ENCODE measurements around the gene JARID2.

The JARID2 gene

GRCh38 chr6:15340775-15341174, 94.9 kb downstream of the JARID2 start:
- Histone ChIP-seq H3K4me1 (ENCODE audit: control insufficient read depth in 1 of 2, insufficient read depth in 2 of 2, low read length in 2 of 2) (peaks cover 23 to 24% of the 10 kb centered on the region in 2 donors), H3K4me3 (ENCODE audit: low read depth in 1 of 2, low read length in 2 of 2) (peak overlapping the region in 1 of 2 donors; percentile 1), H3K9me3 (ENCODE audit: control insufficient read depth in 1 of 2, low read length in 2 of 2) (no peaks in the 10 kb centered on the region), H3K9ac (ENCODE audit: low read depth in 1 of 2, low read length in 2 of 2) (no peak overlapping the region), H3K27me3 (ENCODE audit: control insufficient read depth in 1 of 2, insufficient read depth in 2 of 2, low read length in 2 of 2) (no peaks in the 10 kb centered on the region), H3K27ac (ENCODE audit: low read depth, low read length) (no peak overlapping the region), H3K36me3 (ENCODE audit: control insufficient read depth in 1 of 2, insufficient read depth in 2 of 2, low read length in 2 of 2) (no peaks in the 10 kb centered on the region)

- Histone ChIP-seq H3K9ac (ENCODE audit: low read depth in 1 of 2, low read length in 2 of 2) (no peak overlapping the region), H3K36me3 (ENCODE audit: control insufficient read depth in 1 of 2, insufficient read depth in 2 of 2, low read length in 2 of 2) (no peaks in the 10 kb centered on the region), H3K4me1 (ENCODE audit: control insufficient read depth in 1 of 2, insufficient read depth in 2 of 2, low read length in 2 of 2) (peaks cover 23 to 24% of the 10 kb centered on the region in 2 donors), H3K9me3 (ENCODE audit: control insufficient read depth in 1 of 2, low read length in 2 of 2) (no peaks in the 10 kb centered on the region), H3K27ac (ENCODE audit: low read depth, low read length) (no peak overlapping the region), H3K4me3 (ENCODE audit: low read depth in 1 of 2, low read length in 2 of 2) (no peak overlapping the region), H3K27me3 (ENCODE audit: control insufficient read depth in 1 of 2, insufficient read depth in 2 of 2, low read length in 2 of 2) (no peaks in the 10 kb centered on the region)
Observed at GRCh38 chr6:15341311-15342001, 95.6 kb downstream of the JARID2 start.

- peaks cover 22 to 24% of the 10 kb centered on the region in 2 donors for H3K4me1 ChIP-seq (ENCODE audit: control insufficient read depth in 1 of 2, insufficient read depth in 2 of 2, low read length in 2 of 2)
- no peaks in the 10 kb centered on the region for H3K9me3 ChIP-seq (ENCODE audit: control insufficient read depth in 1 of 2, low read length in 2 of 2)
- H3K27ac ChIP-seq (ENCODE audit: low read depth, low read length): no peak overlapping the region
- no peaks in the 10 kb centered on the region for H3K27me3 ChIP-seq (ENCODE audit: control insufficient read depth in 1 of 2, insufficient read depth in 2 of 2, low read length in 2 of 2)
- no peak overlapping the region for H3K9ac ChIP-seq (ENCODE audit: low read depth in 1 of 2, low read length in 2 of 2)
- H3K36me3 ChIP-seq (ENCODE audit: control insufficient read depth in 1 of 2, insufficient read depth in 2 of 2, low read length in 2 of 2): no peaks in the 10 kb centered on the region
- H3K4me3 ChIP-seq (ENCODE audit: low read depth in 1 of 2, low read length in 2 of 2): no peak overlapping the region
Observed at GRCh38 chr6:15342114-15342513, 96.2 kb downstream of the JARID2 start.

GRCh38 chr6:15343490-15344191, 97.8 kb downstream of the JARID2 start:
- H3K4me3 ChIP-seq (ENCODE audit: low read depth in 1 of 2, low read length in 2 of 2): no peak overlapping the region
- no peaks in the 10 kb centered on the region for H3K9me3 ChIP-seq (ENCODE audit: control insufficient read depth in 1 of 2, low read length in 2 of 2)
- peaks cover 17 to 24% of the 10 kb centered on the region in 2 donors for H3K4me1 ChIP-seq (ENCODE audit: control insufficient read depth in 1 of 2, insufficient read depth in 2 of 2, low read length in 2 of 2)
- H3K36me3 ChIP-seq (ENCODE audit: control insufficient read depth in 1 of 2, insufficient read depth in 2 of 2, low read length in 2 of 2): no peaks in the 10 kb centered on the region
- H3K27ac ChIP-seq (ENCODE audit: low read depth, low read length): no peak overlapping the region
- H3K27me3 ChIP-seq (ENCODE audit: control insufficient read depth in 1 of 2, insufficient read depth in 2 of 2, low read length in 2 of 2): no peaks in the 10 kb centered on the region
- H3K9ac ChIP-seq (ENCODE audit: low read depth in 1 of 2, low read length in 2 of 2): no peak overlapping the region

GRCh38 chr6:15344192-15344519, 98.3 kb downstream of the JARID2 start:
- Histone ChIP-seq H3K4me3 (ENCODE audit: low read depth in 1 of 2, low read length in 2 of 2) (no peak overlapping the region), H3K36me3 (ENCODE audit: control insufficient read depth in 1 of 2, insufficient read depth in 2 of 2, low read length in 2 of 2) (no peaks in the 10 kb centered on the region), H3K9me3 (ENCODE audit: control insufficient read depth in 1 of 2, low read length in 2 of 2) (no peaks in the 10 kb centered on the region), H3K27ac (ENCODE audit: low read depth, low read length) (no peak overlapping the region), H3K27me3 (ENCODE audit: control insufficient read depth in 1 of 2, insufficient read depth in 2 of 2, low read length in 2 of 2) (no peaks in the 10 kb centered on the region), H3K4me1 (ENCODE audit: control insufficient read depth in 1 of 2, insufficient read depth in 2 of 2, low read length in 2 of 2) (peaks cover 17 to 24% of the 10 kb centered on the region in 2 donors), H3K9ac (ENCODE audit: low read depth in 1 of 2, low read length in 2 of 2) (no peak overlapping the region)

GRCh38 chr6:15344831-15345230, 99.0 kb downstream of the JARID2 start:
- Histone ChIP-seq H3K4me3 (ENCODE audit: low read depth in 1 of 2, low read length in 2 of 2) (no peak overlapping the region), H3K36me3 (ENCODE audit: control insufficient read depth in 1 of 2, insufficient read depth in 2 of 2, low read length in 2 of 2) (no peaks in the 10 kb centered on the region), H3K9ac (ENCODE audit: low read depth in 1 of 2, low read length in 2 of 2) (no peak overlapping the region), H3K27ac (ENCODE audit: low read depth, low read length) (no peak overlapping the region), H3K4me1 (ENCODE audit: control insufficient read depth in 1 of 2, insufficient read depth in 2 of 2, low read length in 2 of 2) (peaks cover 15 to 23% of the 10 kb centered on the region in 2 donors), H3K9me3 (ENCODE audit: control insufficient read depth in 1 of 2, low read length in 2 of 2) (no peaks in the 10 kb centered on the region), H3K27me3 (ENCODE audit: control insufficient read depth in 1 of 2, insufficient read depth in 2 of 2, low read length in 2 of 2) (no peaks in the 10 kb centered on the region)

- H3K4me3 ChIP-seq (ENCODE audit: low read depth in 1 of 2, low read length in 2 of 2): no peak overlapping the region
- H3K36me3 ChIP-seq (ENCODE audit: control insufficient read depth in 1 of 2, insufficient read depth in 2 of 2, low read length in 2 of 2): no peaks in the 10 kb centered on the region
- H3K27ac ChIP-seq (ENCODE audit: low read depth, low read length): no peak overlapping the region
- H3K4me1 ChIP-seq (ENCODE audit: control insufficient read depth in 1 of 2, insufficient read depth in 2 of 2, low read length in 2 of 2): peaks cover 3 to 11% of the 10 kb centered on the region in 2 donors
- no peak overlapping the region for H3K9ac ChIP-seq (ENCODE audit: low read depth in 1 of 2, low read length in 2 of 2)
- H3K9me3 ChIP-seq (ENCODE audit: control insufficient read depth in 1 of 2, low read length in 2 of 2): no peaks in the 10 kb centered on the region
- H3K27me3 ChIP-seq (ENCODE audit: control insufficient read depth in 1 of 2, insufficient read depth in 2 of 2, low read length in 2 of 2): no peaks in the 10 kb centered on the region
Observed at GRCh38 chr6:15346315-15346714, 100.4 kb downstream of the JARID2 start.

- no peaks in the 10 kb centered on the region for H3K27me3 ChIP-seq (ENCODE audit: control insufficient read depth in 1 of 2, insufficient read depth in 2 of 2, low read length in 2 of 2)
- H3K9me3 ChIP-seq (ENCODE audit: control insufficient read depth in 1 of 2, low read length in 2 of 2): no peaks in the 10 kb centered on the region
- peaks cover 0 to 12% of the 10 kb centered on the region in 2 donors for H3K4me1 ChIP-seq (ENCODE audit: control insufficient read depth in 1 of 2, insufficient read depth in 2 of 2, low read length in 2 of 2)
- H3K36me3 ChIP-seq (ENCODE audit: control insufficient read depth in 1 of 2, insufficient read depth in 2 of 2, low read length in 2 of 2): no peaks in the 10 kb centered on the region
- no peak overlapping the region for H3K27ac ChIP-seq (ENCODE audit: low read depth, low read length)
- no peak overlapping the region for H3K4me3 ChIP-seq (ENCODE audit: low read depth in 1 of 2, low read length in 2 of 2)
- H3K9ac ChIP-seq (ENCODE audit: low read depth in 1 of 2, low read length in 2 of 2): no peak overlapping the region
Observed at GRCh38 chr6:15348528-15348927, 102.7 kb downstream of the JARID2 start.

GRCh38 chr6:15349379-15349778, 103.5 kb downstream of the JARID2 start:
- H3K27me3 ChIP-seq (ENCODE audit: control insufficient read depth in 1 of 2, insufficient read depth in 2 of 2, low read length in 2 of 2): no peaks in the 10 kb centered on the region
- peaks cover 0 to 9% of the 10 kb centered on the region in 2 donors for H3K4me1 ChIP-seq (ENCODE audit: control insufficient read depth in 1 of 2, insufficient read depth in 2 of 2, low read length in 2 of 2)
- no peaks in the 10 kb centered on the region for H3K9me3 ChIP-seq (ENCODE audit: control insufficient read depth in 1 of 2, low read length in 2 of 2)
- no peak overlapping the region for H3K4me3 ChIP-seq (ENCODE audit: low read depth in 1 of 2, low read length in 2 of 2)
- H3K9ac ChIP-seq (ENCODE audit: low read depth in 1 of 2, low read length in 2 of 2): no peak overlapping the region
- H3K36me3 ChIP-seq (ENCODE audit: control insufficient read depth in 1 of 2, insufficient read depth in 2 of 2, low read length in 2 of 2): no peaks in the 10 kb centered on the region
- no peak overlapping the region for H3K27ac ChIP-seq (ENCODE audit: low read depth, low read length)

GRCh38 chr6:15350386-15351083, 104.7 kb downstream of the JARID2 start:
- Histone ChIP-seq H3K9me3 (ENCODE audit: control insufficient read depth in 1 of 2, low read length in 2 of 2) (no peaks in the 10 kb centered on the region), H3K4me3 (ENCODE audit: low read depth in 1 of 2, low read length in 2 of 2) (no peak overlapping the region), H3K27ac (ENCODE audit: low read depth, low read length) (no peak overlapping the region), H3K27me3 (ENCODE audit: control insufficient read depth in 1 of 2, insufficient read depth in 2 of 2, low read length in 2 of 2) (no peaks in the 10 kb centered on the region), H3K36me3 (ENCODE audit: control insufficient read depth in 1 of 2, insufficient read depth in 2 of 2, low read length in 2 of 2) (no peaks in the 10 kb centered on the region), H3K4me1 (ENCODE audit: control insufficient read depth in 1 of 2, insufficient read depth in 2 of 2, low read length in 2 of 2) (peaks cover 0 to 9% of the 10 kb centered on the region in 2 donors), H3K9ac (ENCODE audit: low read depth in 1 of 2, low read length in 2 of 2) (no peak overlapping the region)

Measured in duodenal mucosa (tissue), 2 donors.